GM18499 (cell line): ENCODE results near the gene ZNF211.

ENCODE experiments used
- ATAC-seq: cut with Tn5 transposase; IDR thresholded peaks from one replicate; pipeline ENCODE4 v1.9.1; 2021; ENCODE audit warnings: moderate number of reproducible peaks; ENCODE audit not compliant: insufficient read depth, unreplicated experiment

ZNF211 gene

GRCh38 chr19:57653689-57654088 lies 20.7 kb downstream of the ZNF211 start:
- no peak for ATAC-seq

GRCh38 chr19:57655443-57655842 lies 22.5 kb downstream of the ZNF211 start:
- no peak for ATAC-seq

DNA sequence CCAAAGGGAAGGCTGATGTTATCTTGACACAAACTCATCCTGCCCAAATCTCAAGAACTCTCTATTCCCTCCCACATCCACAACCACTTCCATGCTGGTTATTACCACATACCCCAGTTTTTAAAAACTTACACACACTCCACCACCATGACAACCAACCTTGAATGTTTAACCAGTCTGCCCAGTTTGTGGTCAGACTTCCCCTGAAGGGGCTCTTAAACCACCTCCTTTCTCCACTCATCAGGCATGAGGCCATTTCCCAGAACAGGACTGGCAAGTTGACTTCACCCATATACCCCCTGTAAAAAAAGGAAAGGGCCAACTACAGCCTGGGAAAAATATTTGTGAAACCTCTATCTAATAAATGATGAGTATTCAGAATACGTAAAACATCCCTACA lies 23.4 kb downstream of the ZNF211 start:
- no peak for ATAC-seq

DNA sequence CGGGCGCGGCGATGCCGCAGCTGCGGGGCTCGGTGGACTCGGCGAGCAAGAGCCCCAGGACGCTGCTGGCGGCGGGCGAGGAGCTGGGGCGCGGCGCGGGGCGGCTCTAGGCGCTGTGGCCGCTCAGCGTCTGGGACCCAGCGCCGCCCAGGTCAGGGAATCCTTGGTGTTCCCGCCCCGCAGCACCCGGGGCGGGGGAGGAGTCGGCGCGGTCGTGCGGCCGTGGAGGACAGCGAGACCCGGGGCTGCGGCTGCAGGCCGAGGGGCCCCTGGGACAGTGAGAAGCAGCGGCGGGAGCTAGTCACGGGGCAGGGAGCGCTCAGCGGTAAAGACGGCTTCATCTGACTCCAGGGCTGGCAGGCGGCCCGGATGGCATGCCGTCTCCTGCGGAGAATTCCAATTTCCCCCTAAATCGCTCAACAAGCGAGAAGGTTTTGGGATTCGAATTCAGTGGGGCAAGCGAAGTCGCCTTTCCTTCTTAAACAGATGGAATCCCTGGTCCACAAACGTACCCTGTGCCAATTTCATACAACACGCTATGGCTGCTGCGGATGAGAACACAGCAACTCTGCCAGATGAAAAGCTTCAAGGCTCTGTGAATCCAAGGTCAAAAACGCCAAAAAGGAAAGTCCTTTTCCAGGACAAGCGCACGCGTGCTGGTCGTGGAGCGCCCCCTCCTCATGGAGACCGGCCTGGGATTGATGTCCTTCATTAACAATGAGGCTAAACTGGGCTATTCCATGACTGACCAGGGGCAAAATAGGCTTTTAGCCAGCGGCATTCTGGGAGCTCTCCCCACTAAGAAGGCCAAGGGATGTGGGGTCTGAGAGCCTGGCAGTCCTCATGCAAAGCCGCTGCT lies 31.5 kb downstream of the ZNF211 start:
- no peak for ATAC-seq

DNA sequence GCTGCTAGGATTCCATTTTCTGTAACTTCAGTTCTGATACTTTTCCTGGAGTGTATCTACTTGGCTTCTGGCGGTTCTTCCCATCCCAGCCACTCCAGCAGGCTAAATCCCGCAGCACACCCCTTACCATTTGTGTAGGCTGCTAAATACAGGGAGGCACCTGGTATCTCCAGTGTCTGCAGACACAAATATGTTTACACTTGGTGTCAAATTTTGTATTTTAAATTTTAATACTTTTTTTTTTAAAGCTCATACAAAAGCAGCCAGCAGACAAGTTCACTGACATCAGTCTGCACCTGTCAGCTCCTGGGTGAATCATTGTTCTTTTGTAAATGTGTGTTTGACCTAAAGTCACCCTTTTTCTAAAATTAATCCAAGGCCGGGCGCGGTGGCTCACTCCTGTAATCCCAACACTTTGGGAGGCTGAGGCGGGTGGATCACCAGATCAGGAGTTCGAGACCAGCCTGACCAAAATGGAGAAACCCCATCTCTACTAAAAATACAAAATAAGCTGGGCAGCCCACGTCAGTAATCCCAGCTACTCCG lies 32.4 kb downstream of the ZNF211 start:
- ATAC-seq, result no peak

- no peak for ATAC-seq
Observed at GRCh38 chr19:57667228-57667627, 34.3 kb downstream of the ZNF211 start.

GRCh38 chr19:57668635-57669034 lies 35.7 kb downstream of the ZNF211 start, which contains the start of gene ZSCAN4:
ZSCAN4 (plus strand) TSS chr19:57668935; CDS start chr19:57676146, 7,211 bp downstream.
- ATAC-seq, result no peak

DNA sequence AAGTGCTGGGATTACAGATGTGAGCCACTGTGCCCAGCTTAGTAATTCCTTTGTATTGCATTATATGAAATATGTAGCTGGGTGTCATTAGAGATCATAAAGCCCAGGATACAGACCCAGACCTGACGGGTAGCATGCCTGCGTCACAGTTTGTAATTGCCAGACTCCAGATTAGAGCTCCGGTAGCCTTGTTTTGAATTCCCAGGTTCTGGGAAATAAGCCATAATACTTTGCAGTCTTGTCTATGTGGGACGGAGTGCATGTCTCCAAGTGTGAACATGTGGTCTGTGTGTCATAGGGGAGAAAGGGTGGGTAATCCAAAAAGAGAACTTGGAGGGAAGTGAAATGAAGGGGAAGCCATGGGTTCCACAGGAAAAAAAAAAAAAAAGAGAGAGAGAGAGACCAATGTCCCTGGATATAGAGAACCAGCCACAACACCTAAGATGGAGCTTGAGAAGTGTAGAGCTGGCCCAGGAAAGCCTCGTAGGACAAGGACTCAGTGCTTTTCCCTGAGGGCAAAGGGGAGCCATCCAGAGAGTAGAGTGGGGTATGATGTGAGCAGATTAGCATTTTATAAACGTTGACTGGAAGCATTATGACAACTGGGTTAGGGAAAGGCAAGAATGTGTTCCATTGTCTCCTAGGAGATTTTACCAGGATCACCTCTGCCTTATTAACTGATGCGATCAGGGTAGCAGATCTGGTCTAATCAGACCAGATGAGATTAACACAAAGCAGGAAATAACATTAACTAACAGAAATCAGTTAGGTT lies 38.3 kb downstream of the ZNF211 start:
- ATAC-seq, result no peak

DNA sequence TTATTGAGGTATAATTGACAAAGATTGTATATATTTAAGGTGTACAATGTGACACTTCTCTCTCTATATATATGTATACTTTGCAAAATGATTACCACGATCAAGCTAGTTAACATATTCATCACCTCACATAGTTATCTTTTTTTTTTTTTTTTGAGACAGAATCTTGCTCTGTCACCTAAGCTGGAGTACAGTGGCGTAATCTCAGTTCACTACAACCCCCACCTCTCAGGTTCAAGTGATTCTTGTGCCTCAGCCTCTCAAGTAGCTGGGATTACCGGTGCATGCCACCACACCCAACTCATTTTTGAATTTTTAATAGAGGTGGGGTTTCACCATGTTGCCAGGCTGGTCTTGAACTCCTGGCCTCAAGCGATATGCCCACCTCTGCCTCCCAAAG lies 39.5 kb downstream of the ZNF211 start:
- ATAC-seq, result no peak

GRCh38 chr19:57675881-57676280 lies 42.9 kb downstream of the ZNF211 start:
- no peak for ATAC-seq

DNA sequence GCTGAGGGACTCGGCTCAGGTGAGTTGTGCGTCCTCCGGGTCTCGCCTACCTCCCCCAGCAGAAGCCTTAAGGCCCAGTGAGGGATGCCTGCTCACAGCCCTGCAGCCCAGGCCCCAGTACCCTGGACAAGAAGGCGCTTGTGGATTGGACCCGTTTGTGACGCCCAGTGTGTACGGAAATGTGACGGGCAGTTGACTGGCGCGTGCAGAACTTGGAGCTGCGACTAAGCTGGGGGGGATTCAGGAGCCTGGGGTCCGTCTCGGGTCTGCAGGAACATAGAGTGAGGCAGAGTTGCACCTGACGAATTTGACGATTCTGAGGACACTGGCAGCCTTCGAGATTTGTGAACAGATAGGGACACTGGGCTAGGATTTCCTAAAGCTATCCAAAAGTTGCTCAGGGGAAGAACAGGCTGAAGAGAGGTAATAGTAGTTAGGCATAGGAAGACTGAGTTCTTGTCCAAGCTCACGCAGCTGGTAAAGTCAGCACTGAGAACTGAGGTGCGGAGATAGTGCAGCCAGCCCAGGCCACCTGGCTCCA lies 49.3 kb downstream of the ZNF211 start:
- no peak for ATAC-seq

DNA sequence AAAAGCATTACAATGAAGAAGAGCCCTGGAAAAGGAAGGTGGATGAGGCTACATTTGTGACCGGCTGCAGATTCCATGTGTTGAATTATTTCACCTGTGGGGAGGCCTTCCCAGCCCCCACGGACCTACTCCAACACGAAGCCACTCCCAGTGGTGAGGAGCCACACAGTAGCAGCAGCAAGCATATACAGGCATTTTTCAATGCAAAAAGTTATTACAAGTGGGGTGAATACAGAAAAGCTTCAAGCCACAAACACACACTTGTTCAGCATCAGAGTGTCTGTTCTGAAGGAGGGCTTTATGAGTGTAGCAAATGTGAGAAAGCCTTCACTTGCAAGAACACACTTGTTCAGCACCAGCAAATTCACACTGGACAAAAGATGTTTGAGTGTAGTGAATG lies 53.8 kb downstream of the ZNF211 start:
- no peak for ATAC-seq

- no peak for ATAC-seq
Observed at GRCh38 chr19:57687363-57688010, 54.5 kb downstream of the ZNF211 start.

- no peak for ATAC-seq
Observed at GRCh38 chr19:57688011-57688763, 55.2 kb downstream of the ZNF211 start.

DNA sequence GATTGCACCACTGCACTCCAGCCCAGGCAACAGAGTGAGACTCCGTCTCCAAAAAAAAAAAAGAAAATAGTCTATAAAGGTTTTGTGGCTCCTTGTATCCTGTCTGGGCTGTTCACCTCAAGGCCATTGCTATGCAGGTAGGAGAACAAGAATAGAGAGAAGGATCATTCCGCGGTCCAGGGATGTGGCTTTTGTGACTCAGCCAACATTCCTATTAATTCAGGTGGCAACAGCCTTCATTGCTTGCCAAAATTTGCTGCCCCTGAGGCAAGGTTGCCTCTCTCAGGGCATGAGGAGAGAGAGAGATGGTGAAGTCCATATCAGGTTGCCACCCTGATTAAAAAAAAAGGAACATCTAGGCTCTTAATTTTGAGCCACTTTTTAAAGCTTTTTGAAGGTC lies 56.8 kb downstream of the ZNF211 start:
- ATAC-seq, result no peak
